Thoracic aorta (tissue), 2 donors: Measurements from ENCODE around the gene ROBO1. TPM values are rescaled to one million over a fixed set of nuclear protein-coding genes. Genes with fewer than 3 reads are reported as not detected.

Source experiments
- ATAC-seq: fragments of 150-250 bp; one replicate; pipeline ENCODE4 v1.8.0; 2017; ENCODE audit warnings: low read depth; ENCODE audit not compliant: insufficient number of reproducible peaks, low FRiP score
- DNase-seq: peaks from one replicate; pipeline ENCODE4 v3.0.0-alpha.2; 2020; ENCODE audit warnings: low spot score
- H3K27ac ChIP-seq, 2 donors: fragments of 200-600 bp; sonication (generic); 1 replicate in 1 of 2; 2 replicates in 1 of 2; pipeline ENCODE4 v1.5.1; 2016; ENCODE audit warnings: mild to moderate bottlenecking in 2 of 2, moderate library complexity in 2 of 2
- H3K27me3 ChIP-seq: fragments of 200-600 bp; sonication (generic); replicated peaks from 2 replicates; pipeline ENCODE4 v1.6.0; 2016; ENCODE audit warnings: mild to moderate bottlenecking; ENCODE audit not compliant: insufficient read depth
- H3K36me3 ChIP-seq: fragments of 200-600 bp; sonication (generic); one replicate; pipeline ENCODE4 v1.5.1; 2016
- H3K4me1 ChIP-seq, 2 donors: fragments of 200-600 bp; sonication (generic); 1 replicate in 1 of 2; 2 replicates in 1 of 2; pipeline versions ENCODE4 v1.5.1 to v1.6.0; 2016; ENCODE audit warnings: low read depth in 2 of 2, mild to moderate bottlenecking in 1 of 2; ENCODE audit not compliant: control insufficient read depth in 1 of 2
- H3K4me3 ChIP-seq: fragments of 200-600 bp; sonication (generic); 2 replicates; pipeline ENCODE4 v1.5.1; 2016; ENCODE audit warnings: mild to moderate bottlenecking
- H3K9me3 ChIP-seq: fragments of 200-600 bp; sonication (generic); 2 replicates; pipeline ENCODE4 v1.5.1; 2016
- CTCF ChIP-seq: fragments of 200-600 bp; sonication (generic); IDR thresholded peaks from one replicate; pipeline ENCODE4 v1.5.1; 2019; ENCODE audit warnings: antibody characterized with exemption
- total RNA-seq, 2 donors: library from RNA; depleted of rRNA; stranded (reverse); fragments of >200 nt; gene quantifications; one replicate each; pipeline versions ENCODE4 v1.1.0 to v1.2.3, GENCODE V29; 2016

The ROBO1 gene
- total RNA-seq, 2 donors from 2014 or later: 13.3 to 24.4 TPM

DNA sequence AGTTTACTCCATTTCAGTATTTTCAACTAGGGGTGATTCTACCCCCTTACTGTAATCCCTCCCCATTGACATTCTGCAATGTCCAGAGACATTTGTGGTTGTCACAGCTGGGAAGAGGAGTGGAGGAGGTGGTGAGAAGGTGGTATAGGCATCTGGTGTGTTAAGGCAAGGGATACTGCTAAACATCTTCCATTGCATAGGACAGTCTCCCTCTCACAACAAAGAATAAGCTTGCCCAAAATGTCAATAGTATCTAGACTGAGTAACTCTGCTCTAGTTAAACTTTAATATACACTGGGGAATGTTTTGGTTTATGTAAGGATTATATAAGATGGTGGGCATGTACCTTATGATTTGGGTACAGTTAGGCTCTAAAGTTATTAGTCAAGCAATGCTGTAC is 737.6 kb downstream of the ROBO1 start:
- Histone ChIP-seq H3K36me3 (no peaks in the 10 kb centered on the region), H3K27ac (no peak overlapping the region), H3K4me3 (no peak overlapping the region), H3K27me3 (no peaks in the 10 kb centered on the region), H3K9me3 (no peaks in the 10 kb centered on the region), H3K4me1 (no peaks in the 10 kb centered on the region)
- no peak for TF ChIP-seq CTCF
- no peak for ATAC-seq
- no peak for DNase-seq

GRCh38 chr3:79028916-79029315 is 738.9 kb downstream of the ROBO1 start:
- ATAC-seq: no peak
- H3K9me3 ChIP-seq: no peaks in the 10 kb centered on the region

GRCh38 chr3:79027593-79027992 is 740.2 kb downstream of the ROBO1 start:
- TF ChIP-seq CTCF: no peak
- H3K27ac ChIP-seq: no peak overlapping the region
- DNase-seq: no peak

More at GRCh38 chr3:79028916-79029315, 738.9 kb downstream of the ROBO1 start:
- Histone ChIP-seq H3K4me3 (no peak overlapping the region), H3K4me1 (no peaks in the 10 kb centered on the region), H3K36me3 (no peaks in the 10 kb centered on the region), H3K27me3 (no peaks in the 10 kb centered on the region), H3K27ac (no peak overlapping the region)
- no peak for DNase-seq
- TF ChIP-seq CTCF: no peak

DNA sequence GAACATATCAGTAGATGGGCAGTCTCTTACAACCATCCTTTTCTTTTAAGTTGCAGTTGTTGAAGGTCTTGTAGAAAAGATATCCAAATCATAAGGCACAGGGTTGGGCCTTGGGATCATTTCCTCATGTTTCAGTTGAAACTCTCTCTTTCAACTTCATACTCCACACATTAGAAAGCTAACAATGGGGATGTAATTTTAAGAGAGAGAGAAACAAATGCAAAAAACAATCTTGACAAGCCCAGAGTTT is 747.9 kb downstream of the ROBO1 start:
- no peak for ATAC-seq
- Histone ChIP-seq H3K4me1 (peaks cover 0 to 19% of the 10 kb centered on the region in 2 donors), H3K4me3 (peak overlapping the region; percentile 89), H3K36me3 (no peaks in the 10 kb centered on the region), H3K27ac (peak overlapping the region; percentile 76 to 84), H3K9me3 (no peaks in the 10 kb centered on the region), H3K27me3 (no peaks in the 10 kb centered on the region)
- no peak for DNase-seq
- no peak for TF ChIP-seq CTCF

More at GRCh38 chr3:79027593-79027992, 740.2 kb downstream of the ROBO1 start:
- Histone ChIP-seq H3K27me3 (no peaks in the 10 kb centered on the region), H3K4me3 (no peak overlapping the region), H3K36me3 (no peaks in the 10 kb centered on the region), H3K9me3 (no peaks in the 10 kb centered on the region), H3K4me1 (no peaks in the 10 kb centered on the region)
- no peak for ATAC-seq

DNA sequence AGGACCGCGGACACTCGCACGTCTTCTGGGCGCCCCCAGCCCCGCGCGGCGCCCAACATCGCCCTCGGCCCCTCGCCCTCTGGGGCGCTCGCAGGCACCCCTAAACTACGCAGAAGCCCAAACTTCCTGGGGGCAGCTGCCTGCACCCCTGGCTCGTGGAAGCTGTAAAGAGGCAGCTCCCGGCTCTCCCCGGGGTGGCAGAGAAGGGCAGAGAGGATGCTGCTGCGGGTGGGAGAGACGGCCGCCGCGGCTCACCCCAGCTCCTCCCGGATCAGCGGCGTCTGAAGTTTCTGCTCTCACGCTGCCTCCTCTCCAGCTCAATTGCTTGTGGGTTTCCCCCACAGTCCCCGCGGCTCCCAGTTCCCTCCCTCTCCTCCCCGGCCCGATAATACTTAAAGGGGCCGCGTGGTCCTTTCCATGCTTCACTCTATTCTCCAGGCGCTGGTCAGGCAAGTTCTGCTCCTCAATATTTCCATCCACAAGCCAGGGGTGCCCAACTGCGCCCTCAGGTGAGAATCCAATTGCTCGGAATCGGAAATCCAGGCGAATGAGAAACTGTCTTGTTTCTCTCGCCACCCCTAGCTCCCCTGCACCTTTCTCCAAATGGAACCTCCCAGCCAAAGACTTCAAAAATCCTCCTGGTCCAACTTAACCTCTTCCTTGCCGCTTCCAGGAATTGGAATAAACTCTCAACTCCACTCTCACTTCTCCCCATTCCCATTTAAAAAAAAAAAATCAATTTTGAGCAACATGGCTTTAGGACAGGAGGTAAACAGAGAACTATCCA is 748.5 kb downstream of the ROBO1 start:
- H3K4me1 ChIP-seq: peaks cover 0 to 23% of the 10 kb centered on the region in 2 donors
- peak overlapping the region; percentile 76 to 84 for H3K27ac ChIP-seq
- no peak for DNase-seq
- peak; percentile 82 for ATAC-seq
- no peak for TF ChIP-seq CTCF
- no peaks in the 10 kb centered on the region for H3K9me3 ChIP-seq
- no peaks in the 10 kb centered on the region for H3K27me3 ChIP-seq
- H3K4me3 ChIP-seq: peak overlapping the region; percentile 89
- no peaks in the 10 kb centered on the region for H3K36me3 ChIP-seq
